Neural cell (in vitro differentiated cells): ENCODE results near the gene CIROP. TPM values are rescaled to one million over a fixed set of nuclear protein-coding genes. Genes with fewer than 3 reads are reported as not detected.

Experiments used
- H2AFZ ChIP-seq: fragments of 200-600, 300-800 bp; sonication (generic), shearing (Covaris generic); 2 replicates; pipeline ENCODE4 v1.6.0; 2014; ENCODE audit warnings: low read depth, mild to moderate bottlenecking, antibody characterized with exemption, low read length, moderate library complexity
- H3F3A ChIP-seq: fragments of 200-600 bp; shearing (Covaris generic); 2 replicates; pipeline ENCODE4 v1.6.1; 2016; ENCODE audit warnings: mild to moderate bottlenecking, moderate library complexity, mixed read lengths, antibody characterized with exemption, low read length; ENCODE audit not compliant: insufficient read depth, poor library complexity, severe bottlenecking
- H3K27ac ChIP-seq: fragments of 200-600, 300-800 bp; sonication (generic), shearing (Covaris generic); 2 replicates; pipeline ENCODE4 v1.5.1; 2014; ENCODE audit warnings: mild to moderate bottlenecking, low read length, moderate library complexity
- H3K27me3 ChIP-seq: fragments of 300-800, 200-600 bp; sonication (generic), shearing (Covaris generic); 2 replicates; pipeline ENCODE4 v1.6.0; 2014; ENCODE audit warnings: mild to moderate bottlenecking, low read depth, low read length, moderate library complexity; ENCODE audit not compliant: insufficient read depth
- H3K36me3 ChIP-seq: fragments of 300-800, 200-600 bp; sonication (generic), shearing (Covaris generic); 2 replicates; pipeline ENCODE4 v1.5.1; 2014; ENCODE audit warnings: mild to moderate bottlenecking, antibody characterized with exemption, low read length, moderate library complexity; ENCODE audit not compliant: insufficient read depth
- H3K4me2 ChIP-seq: fragments of 300-800, 200-600 bp; sonication (generic), shearing (Covaris generic); 2 replicates; pipeline ENCODE4 v1.6.0; 2014; ENCODE audit warnings: mild to moderate bottlenecking, low read length
- H3K4me3 ChIP-seq: fragments of 300-800, 200-600 bp; sonication (generic), shearing (Covaris generic); 2 replicates; pipeline ENCODE4 v1.5.1; 2014; ENCODE audit warnings: mild to moderate bottlenecking, low read length, moderate library complexity
- H3K79me2 ChIP-seq: fragments of 200-600 bp; shearing (Covaris generic); replicated peaks from 2 replicates; pipeline ENCODE4 v1.6.0; 2014; ENCODE audit warnings: mild to moderate bottlenecking, low read length, moderate library complexity; ENCODE audit not compliant: insufficient read depth
- H3K9ac ChIP-seq: fragments of 300-800, 200-600 bp; sonication (generic), shearing (Covaris generic); 2 replicates; pipeline ENCODE4 v1.6.1; 2016; ENCODE audit warnings: mild to moderate bottlenecking, low read length, mixed read lengths
- H3K9me2 ChIP-seq: fragments of 200-600 bp; shearing (Covaris generic); 2 replicates; pipeline ENCODE4 v1.6.1; 2016; ENCODE audit warnings: mild to moderate bottlenecking, low read length, mixed read lengths; ENCODE audit not compliant: insufficient read depth
- H3K9me3 ChIP-seq: fragments of 200-600, 300-800 bp; sonication (generic), shearing (Covaris generic); 2 replicates; pipeline ENCODE4 v1.6.1; 2016; ENCODE audit warnings: mild to moderate bottlenecking, mixed run types, low read length, moderate library complexity, mixed read lengths
- H4K20me1 ChIP-seq: fragments of 200-600 bp; shearing (Covaris generic); 2 replicates; pipeline ENCODE4 v1.6.1; 2016; ENCODE audit warnings: mild to moderate bottlenecking, mixed run types; ENCODE audit not compliant: insufficient read depth
- CTCF ChIP-seq: fragments of 450-650 bp; IDR thresholded peaks from 2 replicates; pipeline ENCODE4 v1.5.1; 2014; ENCODE audit warnings: antibody characterized with exemption, mild to moderate bottlenecking, moderate library complexity; ENCODE audit not compliant: poor library complexity, severe bottlenecking
- EP300 ChIP-seq: fragments of 450-650 bp; conservative IDR thresholded peaks from 2 replicates; pipeline ENCODE4 v1.6.1; 2014; ENCODE audit warnings: antibody characterized with exemption, mild to moderate bottlenecking, moderate library complexity; ENCODE audit not compliant: poor library complexity, severe bottlenecking
- EZH2 ChIP-seq: fragments of 200-600, 300-800 bp; shearing (Covaris generic), sonication (generic); IDR thresholded peaks from 2 replicates; pipeline ENCODE4 v1.6.1; 2014; ENCODE audit warnings: antibody characterized with exemption, low read length, borderline replicate concordance, mild to moderate bottlenecking; ENCODE audit not compliant: insufficient read depth, poor library complexity, severe bottlenecking
- MXI1 ChIP-seq: fragments of 450-650 bp; conservative IDR thresholded peaks from 2 replicates; pipeline ENCODE4 v1.6.1; 2014; ENCODE audit warnings: antibody characterized with exemption, mild to moderate bottlenecking; ENCODE audit not compliant: poor library complexity, severe bottlenecking
- POLR2AphosphoS5 ChIP-seq: IDR thresholded peaks from 2 replicates; pipeline ENCODE4 v1.6.1; 2012
- RAD21 ChIP-seq: fragments of 450-650 bp; conservative IDR thresholded peaks from 2 replicates; pipeline ENCODE4 v1.6.1; 2014; ENCODE audit warnings: antibody characterized with exemption, mild to moderate bottlenecking, moderate library complexity
- REST ChIP-seq: IDR thresholded peaks from 2 replicates; pipeline ENCODE4 v1.6.1; 2012; ENCODE audit warnings: borderline replicate concordance
- SMC3 ChIP-seq: fragments of 450-650 bp; conservative IDR thresholded peaks from 2 replicates; pipeline ENCODE4 v1.6.1; 2014; ENCODE audit warnings: antibody characterized with exemption, mild to moderate bottlenecking, moderate library complexity; ENCODE audit not compliant: poor library complexity
- TAF1 ChIP-seq: IDR thresholded peaks from 2 replicates; pipeline ENCODE4 v1.6.1; 2012; ENCODE audit warnings: low read depth
- polyA plus RNA-seq: library from polyadenylated mRNA; depleted of rRNA; stranded (reverse); fragments of >200 nt; gene quantifications from 2 replicates; pipeline ENCODE4 v1.2.3, GENCODE V29; 2014

Gene CIROP
- polyA plus RNA-seq, 1 donor from 2014 or later, result not detected

- H3K4me3 ChIP-seq, result no peak overlapping the region
- no peaks in the 10 kb centered on the region for H3F3A ChIP-seq
- H3K36me3 ChIP-seq, result no peaks in the 10 kb centered on the region
- H3K79me2 ChIP-seq, result no peaks in the 10 kb centered on the region
- no peaks in the 10 kb centered on the region for H4K20me1 ChIP-seq
- no peak overlapping the region for H2AFZ ChIP-seq
- H3K27ac ChIP-seq, result no peak overlapping the region
- H3K4me2 ChIP-seq, result no peak overlapping the region
- no peaks in the 10 kb centered on the region for H3K27me3 ChIP-seq
- H3K9me2 ChIP-seq, result no peaks in the 10 kb centered on the region
- no peak overlapping the region for H3K9ac ChIP-seq
- TF ChIP-seq EZH2 (no peak), MXI1 (no peak), SMC3 (no peak), POLR2AphosphoS5 (no peak), REST (no peak), RAD21 (no peak), EP300 (no peak), CTCF (no peak), TAF1 (no peak)
- no peaks in the 10 kb centered on the region for H3K9me3 ChIP-seq
Observed at GRCh38 chr14:23139874-23140273, 35.1 kb upstream of the CIROP start.

GRCh38 chr14:23137813-23138535, 33.2 kb upstream of the CIROP start:
- no peak for TF ChIP-seq EP300
- Histone ChIP-seq H4K20me1 (no peaks in the 10 kb centered on the region), H3K36me3 (no peaks in the 10 kb centered on the region), H3F3A (no peaks in the 10 kb centered on the region), H2AFZ (no peak overlapping the region), H3K9me2 (no peaks in the 10 kb centered on the region), H3K4me2 (no peak overlapping the region), H3K27ac (no peak overlapping the region), H3K27me3 (no peaks in the 10 kb centered on the region), H3K79me2 (no peaks in the 10 kb centered on the region), H3K9me3 (no peaks in the 10 kb centered on the region), H3K9ac (no peak overlapping the region), H3K4me3 (no peak overlapping the region)
